Suppressor macrophage treated with lipopolysaccharide for 1 hour (primary cell): Measurements from ENCODE around the gene MYO16.

Experiments used
- DNase-seq, 3 donors: peaks; one replicate each; pipeline ENCODE4 v3.0.0-alpha.2; 2020 to 2022

MYO16 gene

DNA sequence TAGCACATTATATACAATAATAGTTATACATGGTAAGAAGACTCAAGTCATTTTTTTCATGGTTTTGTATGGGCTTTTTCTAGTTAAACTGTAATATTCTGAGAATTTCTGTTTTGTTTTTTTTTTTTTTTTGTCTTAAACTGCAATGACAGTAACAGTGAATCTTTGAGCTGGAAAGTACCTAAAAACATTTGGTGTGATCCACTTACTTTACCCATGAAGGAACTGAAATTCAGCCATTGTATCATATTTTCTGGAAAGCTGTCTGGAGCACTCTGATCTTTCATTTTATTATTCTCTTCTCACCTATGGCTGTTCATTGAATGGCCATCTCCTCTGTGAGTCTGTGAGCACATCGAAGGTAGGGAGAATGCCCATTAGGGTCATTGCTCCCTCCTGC lies 37.8 kb downstream of the MYO16 start:
- no peak for DNase-seq

DNA sequence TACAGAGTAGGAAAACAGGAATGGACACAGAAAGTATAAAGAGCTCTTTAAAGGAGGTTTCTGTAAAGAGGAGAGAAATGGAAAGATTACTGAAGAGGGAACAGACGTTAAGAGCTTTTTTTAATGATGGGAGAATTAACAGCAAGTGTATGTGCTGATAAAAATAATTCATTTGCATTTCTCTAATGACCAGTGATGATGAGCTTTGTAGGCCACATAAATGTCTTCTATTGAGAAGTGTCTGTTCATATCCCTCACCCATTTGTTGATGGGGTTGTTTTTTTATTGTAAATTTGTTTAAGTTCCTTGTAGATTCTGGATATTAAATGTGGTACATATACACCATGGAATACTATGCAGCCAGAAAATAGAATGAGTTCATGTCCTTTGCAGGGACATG lies 40.0 kb downstream of the MYO16 start:
- DNase-seq, result no peak

- no peak for DNase-seq
Measured at GRCh38 chr13:108674346-108674745, 44.9 kb downstream of the MYO16 start.

DNA sequence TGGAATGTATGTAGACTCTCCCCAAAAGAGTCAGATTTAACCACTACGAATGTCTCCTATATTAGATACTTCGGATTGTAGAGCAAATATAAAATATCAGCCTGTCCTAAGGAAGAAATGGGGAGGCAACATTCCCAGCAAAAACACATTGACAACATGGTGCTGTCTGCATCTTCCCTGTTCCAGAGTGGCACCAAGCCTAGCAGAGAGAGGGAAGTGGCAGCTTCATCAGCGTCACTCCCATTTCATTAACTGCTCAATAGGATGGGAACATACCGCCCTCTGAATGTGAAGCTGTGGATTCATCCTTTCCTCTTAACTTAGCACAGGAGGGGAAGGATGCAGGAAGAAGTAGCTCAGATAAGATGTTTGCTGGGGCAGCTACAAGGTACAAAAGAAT lies 45.4 kb downstream of the MYO16 start:
- DNase-seq, result no peak

DNA sequence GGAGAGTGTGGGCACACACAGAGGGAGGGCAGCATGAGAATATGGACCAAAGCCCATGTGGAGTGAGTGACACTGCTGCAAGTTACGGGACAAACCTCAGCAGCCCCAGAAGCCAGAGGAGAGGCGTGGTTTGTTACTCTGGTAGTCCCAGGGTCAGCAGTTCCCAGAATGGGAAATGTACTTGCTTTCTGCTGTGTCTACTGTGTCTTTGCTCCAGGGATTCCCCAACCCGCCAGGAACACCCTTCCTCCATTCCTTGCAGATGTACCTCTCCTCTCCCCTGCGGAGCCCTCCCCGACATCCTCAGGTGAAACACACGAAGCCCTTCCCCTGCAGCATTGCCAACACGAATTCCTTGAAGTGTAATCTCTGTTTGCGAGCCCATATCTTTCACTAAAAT lies 47.2 kb downstream of the MYO16 start:
- DNase-seq, result no peak

GRCh38 chr13:108677806-108678205 lies 48.4 kb downstream of the MYO16 start:
- DNase-seq, result no peak

DNA sequence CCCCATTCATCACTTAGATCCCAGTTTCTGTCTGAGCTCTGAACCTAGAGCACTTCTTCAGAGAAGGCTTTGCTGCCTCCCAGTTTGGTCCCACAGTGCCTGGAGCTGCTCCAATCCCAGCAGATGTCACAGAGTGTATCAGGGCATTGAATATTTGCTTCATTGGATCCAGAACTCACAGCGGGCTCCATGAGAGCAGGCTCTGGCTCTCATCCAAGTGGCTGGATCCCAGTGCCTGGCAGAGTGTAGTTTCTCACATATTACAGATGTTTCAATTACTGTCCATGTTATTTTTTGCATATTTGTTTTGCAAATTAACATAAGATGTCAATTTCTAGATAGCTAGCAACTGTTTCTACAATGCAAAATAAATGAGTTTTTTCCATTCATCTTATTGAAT lies 50.6 kb downstream of the MYO16 start:
- DNase-seq, result no peak

DNA sequence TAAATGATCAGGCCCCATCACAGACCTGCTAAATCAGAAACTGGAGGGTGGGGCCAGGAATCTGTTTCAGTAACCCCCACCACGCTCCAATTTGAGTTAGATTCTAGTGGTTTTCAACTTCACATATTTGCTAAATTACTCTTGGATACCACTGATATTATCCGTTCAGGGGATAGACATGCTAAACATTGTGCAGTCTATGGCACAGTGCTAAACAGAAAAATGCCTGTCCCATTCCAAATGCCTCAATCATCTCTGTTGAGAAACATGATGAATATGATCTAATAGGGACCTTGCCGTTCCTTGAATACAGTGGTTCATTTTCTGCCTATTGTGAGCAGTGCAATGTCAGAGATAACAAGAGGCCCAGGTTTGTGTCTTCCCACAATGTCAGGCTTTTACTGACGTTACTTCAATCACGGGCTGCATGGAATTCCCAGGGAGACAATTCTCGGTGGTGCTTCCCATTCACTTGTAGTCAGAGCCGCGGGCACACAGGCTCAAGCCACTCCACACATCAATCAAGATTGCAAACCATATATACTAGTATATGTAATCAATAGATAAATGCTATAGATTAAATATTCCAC lies 52.7 kb downstream of the MYO16 start:
- DNase-seq, result no peak

- no peak for DNase-seq
Measured at GRCh38 chr13:108682714-108683113, 53.3 kb downstream of the MYO16 start.

DNA sequence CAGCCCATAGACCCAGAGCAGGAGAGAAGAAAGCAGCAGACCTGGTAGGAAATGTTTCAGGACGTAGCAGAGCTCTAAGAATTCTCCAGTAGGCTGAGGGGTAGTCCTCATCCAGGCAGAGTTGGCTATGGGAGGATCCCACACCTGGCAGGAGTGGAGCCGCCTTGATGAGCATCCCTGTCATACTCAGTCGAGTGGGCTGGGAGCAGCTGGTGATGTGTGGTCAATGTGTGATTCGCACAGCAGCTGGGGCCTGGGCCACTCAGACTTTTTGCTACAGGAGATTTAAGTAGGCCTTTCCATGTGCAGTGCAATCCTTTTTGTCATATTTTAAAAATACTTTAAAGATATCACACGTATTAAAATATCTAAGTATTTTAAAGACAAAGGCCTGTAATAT lies 56.6 kb downstream of the MYO16 start:
- DNase-seq, result no peak

DNA sequence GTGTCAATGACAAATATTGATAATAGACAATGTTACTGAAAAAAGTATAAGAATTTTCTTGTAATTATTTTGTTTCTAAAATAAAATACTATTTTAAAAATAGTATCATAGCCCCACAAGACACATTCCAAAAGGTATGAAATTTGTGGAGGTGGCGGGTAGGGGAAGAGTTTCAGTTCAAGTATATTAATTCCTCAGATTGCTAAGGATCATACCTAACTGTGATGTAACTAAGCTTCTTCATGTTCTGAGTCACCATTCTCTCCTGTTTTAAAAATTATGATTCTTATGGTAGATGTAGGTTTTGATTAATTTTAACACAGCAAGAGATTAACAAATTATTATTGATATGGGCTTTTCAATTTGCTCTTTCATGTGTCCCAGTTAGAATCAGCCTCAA lies 61.3 kb downstream of the MYO16 start:
- DNase-seq, result no peak

DNA sequence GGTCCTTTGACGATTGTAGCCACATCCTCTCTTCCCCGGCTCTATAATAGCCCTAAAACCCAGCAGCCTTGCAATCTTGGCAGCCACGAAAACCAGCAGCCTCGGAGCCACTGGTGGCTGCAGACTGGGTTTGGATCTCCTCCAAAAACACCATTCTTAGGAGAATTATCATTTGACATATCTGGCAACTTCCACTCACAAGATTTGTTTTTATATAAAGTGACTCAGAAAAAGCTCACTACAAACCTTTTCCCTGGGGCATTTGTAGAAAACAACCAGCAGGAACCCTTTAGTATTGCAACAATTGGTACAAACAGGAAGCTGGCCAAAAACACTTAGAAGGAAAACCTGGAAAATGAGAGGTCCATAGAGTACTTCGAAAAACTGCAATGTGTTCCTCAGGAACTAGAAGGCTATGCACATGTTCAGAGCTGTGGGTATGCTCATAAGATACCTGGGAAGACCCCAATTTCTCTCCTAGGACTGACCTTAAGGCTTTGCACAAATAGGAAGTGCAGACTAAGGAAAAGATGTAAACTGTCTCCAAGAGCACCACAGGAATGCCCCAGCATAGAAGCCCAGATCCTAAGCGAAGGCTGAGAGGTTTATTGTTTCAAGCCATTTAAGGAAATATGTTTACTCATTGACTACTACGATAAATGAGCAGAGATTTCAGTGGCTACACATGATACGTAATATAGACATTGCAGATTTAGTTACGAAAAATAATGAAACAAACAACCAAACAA lies 71.2 kb downstream of the MYO16 start:
- DNase-seq, result no peak

DNA sequence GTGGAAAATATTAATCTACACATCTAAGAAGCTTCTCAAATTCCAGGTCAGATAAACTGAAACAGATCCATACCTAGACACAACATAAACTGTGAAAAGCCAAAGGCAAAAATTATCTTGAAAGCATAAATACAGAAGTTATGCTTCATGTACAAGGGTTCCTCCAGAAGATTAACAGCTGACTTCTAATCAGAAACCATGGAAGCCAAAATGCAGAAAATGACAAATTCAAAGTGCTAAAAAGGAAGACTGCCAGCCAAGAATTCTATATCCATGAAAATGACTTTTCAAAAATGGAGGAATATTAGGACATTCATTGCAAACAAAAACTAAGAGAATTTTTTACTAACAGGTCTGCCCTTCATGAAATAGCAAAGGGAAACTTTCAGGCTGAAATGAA lies 72.8 kb downstream of the MYO16 start:
- no peak for DNase-seq

DNA sequence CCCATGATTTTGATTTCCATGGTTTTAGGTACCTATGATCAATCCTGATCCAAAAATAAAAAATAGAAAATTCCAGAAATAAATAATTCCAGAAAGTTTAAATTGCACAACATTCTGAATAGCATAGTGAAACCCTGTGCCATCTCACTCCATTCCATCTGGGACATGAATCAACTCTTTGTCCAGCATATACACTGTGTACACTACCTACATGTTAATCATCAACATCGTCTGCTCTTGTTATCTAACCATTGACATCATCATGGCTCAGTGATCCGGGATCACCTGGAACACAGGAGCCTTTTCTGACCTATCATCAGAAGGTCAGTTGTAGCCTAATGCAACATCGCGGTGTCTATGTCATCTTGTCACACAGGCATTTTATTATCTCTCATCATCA lies 75.6 kb downstream of the MYO16 start:
- no peak for DNase-seq

- DNase-seq, result no peak
Measured at GRCh38 chr13:108707584-108707983, 78.2 kb downstream of the MYO16 start.

GRCh38 chr13:108708921-108709320 lies 79.5 kb downstream of the MYO16 start:
- DNase-seq, result no peak

DNA sequence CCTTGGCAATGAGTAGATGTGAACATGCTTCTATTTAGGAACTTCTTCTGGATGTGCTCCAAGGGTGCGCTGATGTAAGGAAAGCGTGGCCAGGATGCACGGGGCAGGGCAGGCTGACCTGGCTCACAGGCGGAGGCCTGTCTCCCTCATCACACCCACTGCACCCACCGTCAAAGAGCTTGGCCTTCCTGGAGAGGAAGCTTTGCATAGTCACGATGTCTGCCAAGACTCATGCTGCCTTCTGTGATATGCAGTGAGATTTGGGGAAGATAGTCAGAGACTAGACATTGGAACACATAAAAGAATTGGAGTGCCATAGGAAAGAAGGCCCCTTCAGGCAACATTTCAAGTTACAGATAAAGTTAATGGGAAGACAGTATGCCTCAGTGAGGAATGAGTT lies 82.0 kb downstream of the MYO16 start:
- no peak for DNase-seq

DNA sequence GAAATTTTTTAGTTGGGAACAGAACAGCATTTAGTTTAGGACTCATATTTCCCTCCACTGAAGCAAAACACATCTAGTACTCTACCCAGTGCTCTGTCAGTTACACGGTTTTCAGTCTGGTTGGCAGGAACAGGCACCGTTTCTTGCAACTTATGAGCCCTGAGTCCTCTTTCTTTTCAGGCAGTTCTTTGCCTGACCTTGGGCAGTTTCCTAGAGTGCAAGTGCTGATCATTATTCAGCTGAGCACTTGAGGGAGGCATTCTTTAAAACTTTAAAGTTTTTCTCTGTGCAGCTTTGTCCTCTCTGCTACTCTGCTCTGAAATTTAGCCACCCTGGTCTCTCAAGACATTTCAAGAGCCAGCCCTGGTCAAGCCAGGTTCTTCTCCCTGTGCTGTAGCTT lies 96.1 kb downstream of the MYO16 start:
- no peak for DNase-seq

DNA sequence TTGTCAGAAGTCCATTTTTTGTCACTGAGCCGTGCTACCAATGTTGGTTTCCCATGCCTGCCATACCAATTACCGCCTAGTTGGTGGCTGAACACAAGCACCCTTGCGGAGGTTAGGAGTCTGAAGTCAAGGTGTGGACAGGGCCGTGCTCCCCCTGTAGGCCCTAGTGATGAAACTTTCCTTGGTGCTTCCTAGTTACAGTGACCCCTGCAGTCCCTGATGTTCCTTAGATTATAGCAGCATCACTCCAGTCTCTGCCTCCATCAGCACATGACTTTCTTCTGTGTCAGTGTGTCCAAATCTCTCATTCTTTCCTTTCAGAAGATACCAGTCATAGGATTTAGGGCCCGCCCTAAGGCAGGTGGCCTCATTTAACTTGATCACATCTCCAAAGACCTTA lies 99.0 kb downstream of the MYO16 start:
- DNase-seq, result no peak

GRCh38 chr13:108733022-108733560 lies 103.7 kb downstream of the MYO16 start:
- no peak for DNase-seq

- no peak for DNase-seq
Measured at GRCh38 chr13:108734676-108735075, 105.3 kb downstream of the MYO16 start.

GRCh38 chr13:108741930-108742329 lies 112.5 kb downstream of the MYO16 start:
- no peak for DNase-seq

GRCh38 chr13:108742701-108743451 lies 113.5 kb downstream of the MYO16 start:
- DNase-seq, result no peak

GRCh38 chr13:108743522-108743921 lies 114.1 kb downstream of the MYO16 start:
- DNase-seq, result no peak
